HG02642 (cell line): ENCODE results near the gene DUS3L.

Experiments used
- ATAC-seq: cut with Tn5 transposase; IDR thresholded peaks from one replicate; pipeline ENCODE4 v1.9.1; 2021; ENCODE audit warnings: mild to moderate bottlenecking; ENCODE audit not compliant: unreplicated experiment, poor library complexity

Gene DUS3L

DNA sequence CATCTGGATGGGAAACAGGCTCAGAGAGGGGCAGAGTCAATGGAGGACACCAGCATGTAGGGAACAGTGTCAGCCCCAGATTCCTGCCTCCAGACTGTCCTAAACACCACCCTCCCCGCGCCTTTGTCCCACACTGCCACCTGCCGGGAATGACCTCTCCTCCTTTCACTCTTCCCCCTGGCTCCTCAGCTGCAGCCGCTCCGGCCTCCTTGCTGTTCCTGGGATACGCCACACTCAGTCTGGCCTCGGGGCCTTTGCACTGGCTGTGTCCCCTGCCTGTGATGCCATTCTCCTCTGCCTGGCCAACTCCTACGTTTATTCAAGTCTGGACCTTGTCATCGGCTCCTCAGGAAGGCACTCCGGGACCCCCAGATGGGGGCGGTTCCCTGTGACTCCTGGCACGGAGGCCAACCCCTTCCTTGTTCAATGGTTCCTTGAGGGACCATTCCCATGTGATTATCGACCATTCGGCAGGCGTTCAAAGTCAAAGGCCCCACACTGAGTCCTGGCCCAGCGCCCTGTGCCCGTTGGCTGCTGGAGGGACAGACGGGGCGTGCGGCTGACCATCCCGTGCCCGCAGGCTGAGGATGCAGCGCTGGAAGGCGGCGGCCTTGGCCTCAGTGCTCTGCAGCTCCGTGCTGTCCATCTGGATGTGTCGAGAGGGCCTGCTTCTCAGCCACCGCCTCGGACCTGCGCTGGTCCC lies 32.8 kb upstream of the DUS3L start:
- no peak for ATAC-seq

DNA sequence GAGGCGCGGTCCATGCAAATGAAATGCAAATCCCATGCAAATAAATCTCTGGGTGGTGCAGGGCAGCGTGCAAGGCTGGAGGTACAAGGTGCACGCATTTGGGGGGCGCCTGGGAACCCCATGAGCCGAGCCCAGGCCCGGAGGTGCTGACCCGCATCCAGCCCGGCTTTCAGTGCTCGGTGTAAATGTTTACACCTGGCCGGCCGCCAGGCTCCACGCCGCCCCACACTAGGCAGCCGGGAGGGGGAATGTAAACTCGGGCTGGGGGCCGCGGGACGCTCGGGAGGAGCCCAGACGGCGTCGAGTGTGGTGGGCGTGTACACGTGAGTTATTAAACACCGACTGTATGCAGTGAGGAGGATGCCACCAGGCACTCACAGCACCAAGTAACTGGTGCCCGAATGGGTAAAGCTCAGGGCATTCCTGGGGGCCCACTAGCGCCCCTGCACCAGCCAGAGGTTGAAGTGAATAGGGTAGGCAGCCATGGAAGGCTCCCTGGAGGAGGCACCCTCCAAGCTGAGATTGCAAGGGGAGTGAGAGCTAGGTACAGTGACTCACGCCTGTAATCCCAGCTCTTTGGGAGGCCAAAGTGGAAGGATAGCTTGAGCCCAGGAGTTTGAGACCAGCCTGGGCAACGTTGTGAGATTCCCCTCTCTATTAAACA lies 31.4 kb upstream of the DUS3L start:
- ATAC-seq: no peak

- ATAC-seq: no peak
These were observed 30.7 kb upstream of the DUS3L start for GRCh38 chr19:5821521-5822180.

DNA sequence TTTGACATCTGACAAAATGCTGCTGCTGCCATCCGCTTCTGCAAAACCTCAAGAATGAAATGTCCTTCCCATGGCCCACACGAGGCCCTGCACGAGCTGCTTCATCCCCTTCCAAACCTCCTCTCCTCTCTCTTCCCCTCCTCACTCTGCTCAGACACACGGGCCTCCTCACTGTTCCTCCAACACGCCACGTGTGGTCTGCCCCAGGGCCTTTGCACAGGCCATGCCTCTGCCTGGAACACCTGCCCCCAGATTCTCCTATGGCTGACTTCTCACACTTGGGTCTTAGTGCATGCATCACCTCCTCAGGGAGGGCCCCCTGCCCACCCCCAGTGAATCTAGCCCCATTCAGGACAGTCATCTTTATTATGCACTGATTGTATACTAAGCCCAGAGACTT lies 29.8 kb upstream of the DUS3L start:
- no peak for ATAC-seq

DNA sequence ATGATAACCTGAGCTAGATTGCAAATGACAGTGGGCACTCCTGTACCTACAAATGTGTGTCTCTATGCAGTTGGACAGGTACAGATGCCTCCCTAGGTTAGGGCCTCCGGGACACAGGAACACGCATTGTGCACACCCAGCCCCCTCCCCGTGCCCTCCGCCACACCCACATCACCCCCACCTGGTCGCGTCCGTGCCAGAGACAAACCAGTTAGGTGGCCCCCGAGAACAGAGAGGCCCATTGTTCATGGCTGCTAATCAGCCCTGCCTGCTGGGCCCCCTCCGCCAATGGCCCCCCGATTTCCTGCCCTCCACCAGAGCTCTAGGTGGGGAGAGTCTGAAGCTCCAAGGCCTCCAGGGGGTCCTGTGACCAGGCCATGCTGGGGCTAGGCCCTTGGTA lies 27.6 kb upstream of the DUS3L start:
- no peak for ATAC-seq

DNA sequence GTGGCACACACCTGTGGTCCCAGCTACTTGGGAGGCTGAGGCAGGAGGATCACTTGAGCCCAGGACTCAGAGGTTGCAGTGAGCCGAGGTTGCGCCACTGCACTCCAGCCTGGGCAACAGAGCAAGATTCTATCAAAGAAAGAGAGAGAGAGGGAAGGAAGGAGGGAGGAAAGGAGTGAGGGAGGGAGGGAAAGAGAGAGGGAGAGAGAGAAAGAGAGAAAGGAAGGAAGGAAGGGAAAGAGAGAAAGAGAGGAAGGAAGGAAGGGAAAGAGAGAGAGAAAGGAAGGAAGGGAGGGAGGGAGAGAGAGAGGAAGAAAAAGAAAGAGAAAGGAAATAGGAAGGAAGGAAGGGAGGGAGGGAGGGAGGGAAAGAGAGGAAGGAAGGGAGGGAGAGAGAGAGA lies 26.3 kb upstream of the DUS3L start:
- no peak for ATAC-seq

GRCh38 chr19:5814852-5815246 lies 23.9 kb upstream of the DUS3L start:
- ATAC-seq: no peak

GRCh38 chr19:5814123-5814851 lies 23.3 kb upstream of the DUS3L start:
- no peak for ATAC-seq

GRCh38 chr19:5811117-5811516 lies 20.2 kb upstream of the DUS3L start:
- ATAC-seq: no peak

- ATAC-seq: no peak
These were observed 18.5 kb upstream of the DUS3L start for GRCh38 chr19:5809469-5809868.

DNA sequence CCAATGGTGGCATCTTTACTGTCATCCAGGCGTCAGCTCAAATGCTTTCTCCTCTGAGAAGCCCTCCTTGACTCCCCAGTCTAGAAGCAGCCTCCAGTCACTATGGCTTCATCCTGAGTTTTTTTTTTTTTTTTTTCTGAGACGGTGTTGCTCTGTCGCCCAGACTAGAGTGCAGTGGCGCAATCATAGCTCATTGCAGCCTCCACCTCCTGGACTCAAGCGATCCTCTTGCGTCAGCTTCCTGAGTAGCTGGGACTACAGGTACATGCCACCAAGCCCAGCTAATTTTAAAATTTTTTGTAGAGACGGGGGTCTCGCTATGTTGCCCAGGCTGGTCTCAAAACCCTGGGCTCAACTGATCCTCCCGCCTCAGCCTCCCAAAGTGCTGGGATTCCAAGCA lies 18.1 kb upstream of the DUS3L start:
- no peak for ATAC-seq

- ATAC-seq: no peak
These were observed 17.3 kb upstream of the DUS3L start for GRCh38 chr19:5808120-5808816.

- ATAC-seq: no peak
These were observed 15.9 kb upstream of the DUS3L start for GRCh38 chr19:5806905-5807304.

- no peak for ATAC-seq
These were observed 15.1 kb upstream of the DUS3L start for GRCh38 chr19:5806133-5806489.

GRCh38 chr19:5805462-5806132 lies 14.6 kb upstream of the DUS3L start:
- no peak for ATAC-seq

DNA sequence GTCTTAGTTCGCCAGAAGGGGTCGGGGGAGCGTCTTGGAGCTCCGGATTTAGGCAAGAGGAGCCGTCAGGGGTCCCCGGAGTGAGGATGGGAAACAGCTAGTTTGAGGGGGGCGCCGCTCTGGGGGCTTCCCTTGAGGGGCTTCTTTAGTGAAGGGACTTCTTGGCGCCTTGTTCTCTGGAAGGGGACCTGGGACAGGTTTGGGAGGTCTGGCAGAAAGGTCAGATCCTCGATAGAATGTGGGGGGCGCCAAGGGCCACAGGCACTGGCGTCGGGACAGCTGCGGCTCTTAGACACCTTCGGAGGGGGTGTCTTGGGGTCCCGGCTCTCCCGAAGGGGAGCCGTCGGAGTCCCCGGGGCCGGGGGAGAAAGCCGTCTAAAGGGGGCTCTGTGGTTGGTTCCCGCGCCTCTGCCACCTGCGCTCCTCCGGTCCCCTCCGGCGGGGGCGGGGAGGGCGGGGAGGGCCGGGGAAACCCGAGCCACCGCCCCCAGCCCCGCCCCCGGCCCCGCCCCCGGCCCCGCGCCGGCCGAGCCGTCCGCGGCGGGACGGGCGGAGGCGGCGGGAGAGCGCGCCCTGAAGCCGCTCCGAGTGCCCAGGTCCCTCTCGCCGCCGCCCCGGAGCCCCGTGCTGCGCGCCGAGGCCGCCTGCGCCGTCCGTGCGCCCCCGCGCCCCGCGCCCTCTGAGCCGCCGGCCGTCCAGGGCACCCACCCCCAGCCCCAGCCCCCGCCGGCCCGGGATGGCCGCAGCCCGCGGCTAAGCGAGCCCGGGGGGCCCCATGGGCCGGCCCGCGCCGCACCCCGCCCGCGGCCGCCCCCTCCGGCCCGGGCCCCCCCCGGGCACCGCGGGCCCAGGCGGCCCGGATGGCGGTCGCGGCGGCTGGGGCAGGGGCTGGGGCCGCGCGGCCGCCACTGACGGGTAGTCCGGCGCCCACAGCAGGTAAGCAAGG lies 13.8 kb upstream of the DUS3L start, which contains the start of gene NRTN:
Gene NRTN, plus strand, starts transcription at position 552 of the 946 bp plus-strand sequence. CDS start 19,099 bp downstream, outside the sequence.
- no peak for ATAC-seq

DNA sequence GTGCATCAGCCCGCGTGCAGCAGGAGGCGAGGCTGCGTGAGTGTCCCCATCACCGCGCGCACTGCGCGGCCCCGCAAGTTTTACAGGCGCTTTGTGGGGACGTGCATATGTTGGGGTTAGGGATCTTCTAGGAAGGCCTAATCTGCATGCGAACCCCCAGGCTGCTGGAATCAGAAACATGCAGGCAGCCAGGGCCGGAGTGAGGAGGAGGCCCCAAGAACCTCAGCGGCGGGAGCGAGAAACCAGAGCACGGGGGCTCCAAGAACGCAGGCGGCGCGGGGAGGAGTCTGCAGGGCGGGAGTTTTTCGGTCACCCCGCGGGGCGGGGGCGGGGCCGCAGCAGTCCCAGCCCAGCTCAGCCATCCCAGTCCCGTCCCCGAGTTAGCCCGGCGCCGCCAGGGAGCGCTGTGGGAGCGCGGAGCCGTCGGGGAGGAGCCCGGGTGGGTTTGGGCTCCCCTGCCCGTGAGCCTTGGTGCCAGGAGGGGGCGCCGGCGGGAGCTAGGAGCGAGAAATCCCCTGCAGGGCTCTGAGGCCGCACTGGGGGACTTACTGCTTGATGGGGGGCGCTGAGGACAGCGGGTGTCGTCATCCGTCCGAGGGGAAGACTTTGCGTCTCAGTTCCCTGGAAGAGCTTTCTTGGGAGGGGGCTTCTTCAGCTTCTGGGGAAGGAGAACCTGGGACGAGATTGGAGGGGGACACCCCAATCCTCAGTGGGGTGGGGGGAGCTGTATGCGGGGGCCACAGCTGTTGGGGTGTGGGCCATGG lies 13.0 kb upstream of the DUS3L start:
- ATAC-seq: peak; percentile 76

DNA sequence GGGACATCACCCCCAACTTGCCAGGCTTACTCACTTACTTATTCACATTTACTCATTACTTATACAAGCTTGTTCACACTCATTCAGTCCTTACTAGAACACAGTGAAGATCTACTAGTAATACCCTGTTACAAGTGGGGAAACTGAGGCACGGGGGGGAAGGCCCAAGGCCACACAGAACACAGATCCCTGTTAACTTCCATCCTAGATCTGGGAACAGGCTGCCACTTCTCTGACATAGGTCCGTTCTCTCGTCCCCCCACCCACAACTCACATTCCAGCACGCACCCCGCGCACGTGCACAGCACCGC lies 12.4 kb upstream of the DUS3L start:
- ATAC-seq: no peak
